Raji (cell line): Measurements from ENCODE around the gene S100A14.

Source experiments
- POLR2A ChIP-seq: IDR thresholded peaks from 2 replicates; pipeline ENCODE4 v1.6.1; 2011; ENCODE audit warnings: low read depth, low read length, control low read depth; ENCODE audit not compliant: insufficient read depth

S100A14 gene

GRCh38 chr1:153612755-153613331 lies 3.3 kb downstream of the S100A14 start, which contains the start of gene S100A16:
S100A16 (minus strand) TSS chr1:153613137; CDS start chr1:153608151, 4,986 bp downstream.
- no peak for TF ChIP-seq POLR2A

GRCh38 chr1:153612111-153612754 lies 3.9 kb downstream of the S100A14 start:
- TF ChIP-seq POLR2A: no peak

- no peak for TF ChIP-seq POLR2A
Measured at GRCh38 chr1:153611356-153611755, 4.8 kb downstream of the S100A14 start.

- no peak for TF ChIP-seq POLR2A
Measured at GRCh38 chr1:153610811-153611301, 5.3 kb downstream of the S100A14 start.

GRCh38 chr1:153610334-153610733 lies 5.8 kb downstream of the S100A14 start:
- no peak for TF ChIP-seq POLR2A

- TF ChIP-seq POLR2A: no peak
Measured at GRCh38 chr1:153609585-153609907, 6.6 kb downstream of the S100A14 start.

GRCh38 chr1:153608742-153609584 lies 7.2 kb downstream of the S100A14 start:
- no peak for TF ChIP-seq POLR2A

- no peak for TF ChIP-seq POLR2A
Measured at GRCh38 chr1:153608089-153608682, 7.9 kb downstream of the S100A14 start.

GRCh38 chr1:153607381-153607780 lies 8.7 kb downstream of the S100A14 start:
- TF ChIP-seq POLR2A: no peak

- no peak for TF ChIP-seq POLR2A
Measured at GRCh38 chr1:153606194-153606593, 9.9 kb downstream of the S100A14 start.

GRCh38 chr1:153602749-153603148 lies 13.4 kb downstream of the S100A14 start:
- no peak for TF ChIP-seq POLR2A

- TF ChIP-seq POLR2A: no peak
Measured at GRCh38 chr1:153599847-153600246, 16.3 kb downstream of the S100A14 start.

GRCh38 chr1:153598309-153599172 lies 17.6 kb downstream of the S100A14 start:
- peak; percentile 61 for TF ChIP-seq POLR2A

GRCh38 chr1:153597206-153597605 lies 18.9 kb downstream of the S100A14 start:
- no peak for TF ChIP-seq POLR2A
